SK-N-DZ (cell line): ENCODE data around the gene ETV3.

ENCODE experiments used
- DNase-seq: peaks from one replicate; pipeline ENCODE4 v3.0.0-alpha.2; 2015; ENCODE audit warnings: low spot score

ETV3 gene

DNA sequence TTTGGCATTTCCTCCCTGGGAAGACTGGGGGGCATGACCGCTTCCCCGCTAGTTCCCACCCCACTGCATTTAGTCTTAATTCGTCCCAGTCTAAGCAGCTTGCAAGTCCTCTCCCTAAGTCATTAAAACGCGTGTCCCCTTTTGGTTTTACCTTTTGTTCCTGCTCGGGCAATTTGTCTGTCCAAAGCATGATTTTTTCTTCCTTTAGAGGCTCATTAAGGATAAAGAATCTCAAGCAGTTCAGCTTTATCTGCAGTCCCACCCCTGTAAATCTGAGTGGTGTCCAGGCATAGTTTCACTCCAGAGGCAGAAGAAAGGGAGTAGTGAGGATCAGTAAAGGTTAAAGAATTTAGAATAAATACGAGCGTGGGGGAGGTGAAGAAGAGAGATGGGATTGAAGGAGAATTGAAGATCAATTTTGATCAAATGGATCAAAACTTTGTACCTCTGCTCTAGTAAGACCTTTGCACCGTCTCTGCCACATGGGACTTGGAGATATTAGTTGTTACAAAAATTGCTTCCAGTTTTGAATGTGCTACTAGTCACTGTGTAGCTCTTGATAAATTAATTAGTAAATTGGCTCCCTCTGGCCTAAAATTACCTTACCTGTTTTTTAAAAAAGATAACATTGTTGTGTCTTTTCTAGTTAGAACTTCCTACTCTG, 989 bp upstream of the ETV3 start:
- DNase-seq = peak; percentile 38

GRCh38 chr1:157137408-157138219, 581 bp downstream of the ETV3 start:
- no peak for DNase-seq

DNA sequence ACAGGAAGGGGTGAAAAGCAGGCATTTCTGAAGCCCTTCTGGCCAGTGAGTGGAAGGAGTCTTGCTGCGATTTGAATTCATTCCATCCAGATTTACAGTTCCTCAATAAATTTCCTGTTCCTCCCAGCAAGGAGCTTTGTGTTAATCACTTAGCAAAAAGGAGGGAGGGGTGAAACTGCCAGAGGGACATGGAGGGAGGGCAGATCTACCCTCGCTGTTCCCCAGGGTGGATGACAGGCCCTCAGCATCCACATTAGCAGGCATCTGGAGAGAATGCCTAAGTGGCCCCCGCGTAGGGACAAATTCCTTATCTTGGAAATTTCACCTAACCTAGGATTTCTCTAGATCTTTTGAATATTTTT, 1.2 kb downstream of the ETV3 start:
- DNase-seq = no peak

DNA sequence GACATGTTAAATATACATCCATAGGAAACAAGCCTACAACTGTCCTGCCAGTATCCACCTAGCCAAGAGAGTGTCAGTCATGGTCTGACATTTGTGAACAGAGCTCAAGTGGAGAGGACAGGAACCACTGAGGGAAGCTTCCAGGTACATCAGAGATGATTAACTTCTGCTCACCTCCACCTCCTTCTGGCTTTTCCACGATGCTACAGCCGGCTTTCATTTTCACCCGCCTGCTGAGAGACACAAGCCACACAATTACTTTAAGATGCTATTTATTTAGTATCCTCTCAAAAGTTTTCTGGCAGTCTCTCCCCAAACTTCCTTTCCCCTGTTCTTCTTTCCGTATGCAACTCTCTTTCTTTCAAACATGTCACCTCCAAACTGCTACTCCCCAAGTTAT, 2.1 kb downstream of the ETV3 start:
- no peak for DNase-seq

DNA sequence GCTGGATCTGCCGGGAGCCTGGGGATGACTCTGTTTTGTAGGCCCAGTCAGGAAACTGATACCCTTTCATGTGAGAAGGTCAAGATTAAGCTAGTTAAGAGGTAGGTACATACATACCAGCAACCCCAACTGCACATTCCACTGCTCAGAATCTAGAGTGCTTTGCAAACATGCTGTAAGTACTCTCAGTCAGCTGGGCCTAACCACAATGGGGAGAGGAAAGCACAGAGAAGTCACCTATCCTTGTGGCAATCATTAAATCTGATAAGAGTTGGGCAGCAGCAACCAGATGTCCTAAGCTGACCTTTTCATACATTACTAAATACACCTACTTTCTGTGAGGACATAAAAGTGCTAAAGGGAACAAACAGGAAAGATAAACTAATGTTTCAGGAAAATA, 2.5 kb downstream of the ETV3 start:
- DNase-seq = no peak

GRCh38 chr1:157135070-157135469, 3.1 kb downstream of the ETV3 start:
- no peak for DNase-seq

DNA sequence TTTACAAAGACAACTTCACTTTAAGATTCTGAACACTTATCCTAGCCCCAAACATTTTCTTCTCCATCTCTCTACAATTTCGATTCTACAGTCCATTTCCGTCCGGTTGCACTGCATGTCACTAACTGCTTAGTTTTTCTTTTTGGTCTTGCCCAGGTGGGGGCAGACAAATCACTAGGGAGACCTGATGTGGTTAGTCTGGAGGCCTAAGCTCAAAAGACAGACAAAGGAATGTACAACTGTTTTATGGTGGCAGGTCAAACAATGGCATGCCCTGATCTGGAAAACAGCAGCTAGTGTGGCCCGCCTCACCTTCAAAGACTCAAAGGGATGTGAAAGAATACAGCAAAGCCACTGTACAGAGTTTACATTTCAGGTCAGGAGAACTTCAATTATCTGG, 3.8 kb downstream of the ETV3 start:
- no peak for DNase-seq

GRCh38 chr1:157133426-157133825, 4.8 kb downstream of the ETV3 start:
- no peak for DNase-seq

- DNase-seq = no peak
Observed at GRCh38 chr1:157132616-157133167, 5.5 kb downstream of the ETV3 start.

GRCh38 chr1:157132111-157132510, 6.1 kb downstream of the ETV3 start:
- DNase-seq = no peak

- DNase-seq = no peak
Observed at GRCh38 chr1:157131281-157131680, 6.9 kb downstream of the ETV3 start.

GRCh38 chr1:157124855-157125254, 13.3 kb downstream of the ETV3 start:
- DNase-seq = no peak

DNA sequence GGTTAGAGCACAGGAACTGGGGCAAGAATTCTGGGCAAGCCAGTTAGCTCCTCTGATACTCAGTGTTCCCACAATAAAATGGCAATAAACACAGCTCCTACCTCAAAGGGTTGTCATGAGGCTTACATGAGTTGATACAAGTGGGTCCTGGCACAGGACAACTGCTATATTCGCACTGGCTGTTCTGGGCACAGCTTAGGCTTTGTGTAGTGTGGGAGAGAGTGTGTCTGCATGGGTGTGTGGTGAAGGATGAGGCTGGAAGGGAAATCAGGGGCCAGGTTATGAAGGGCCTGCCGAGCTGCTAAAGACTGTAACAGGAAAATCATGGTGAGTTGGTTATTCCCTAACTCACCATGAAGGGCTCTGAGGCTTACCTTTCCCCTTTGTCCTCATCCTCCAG, 18.7 kb downstream of the ETV3 start:
- DNase-seq = no peak

GRCh38 chr1:157119008-157119407, 19.2 kb downstream of the ETV3 start:
- DNase-seq = no peak

- no peak for DNase-seq
Observed at GRCh38 chr1:157117527-157118057, 20.6 kb downstream of the ETV3 start.

DNA sequence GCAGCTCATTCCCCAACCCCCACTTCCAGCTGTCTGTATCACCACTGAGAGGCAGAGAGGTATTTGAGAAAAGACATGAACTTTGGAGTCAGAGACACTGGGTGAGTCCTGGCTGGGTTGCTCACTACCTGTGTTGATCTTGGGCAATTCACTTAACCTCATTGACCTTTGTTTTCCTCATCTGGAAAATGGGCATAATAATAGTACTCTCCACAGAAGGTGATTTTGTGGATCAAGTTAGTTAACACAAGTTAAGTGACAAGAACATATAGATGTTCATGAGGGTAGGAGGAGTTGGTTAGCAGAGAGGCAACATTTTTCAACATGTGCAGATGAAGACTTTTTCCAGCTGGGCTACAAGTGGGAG, 21.5 kb downstream of the ETV3 start:
- no peak for DNase-seq

- no peak for DNase-seq
Observed at GRCh38 chr1:157115851-157116736, 22.1 kb downstream of the ETV3 start.

DNA sequence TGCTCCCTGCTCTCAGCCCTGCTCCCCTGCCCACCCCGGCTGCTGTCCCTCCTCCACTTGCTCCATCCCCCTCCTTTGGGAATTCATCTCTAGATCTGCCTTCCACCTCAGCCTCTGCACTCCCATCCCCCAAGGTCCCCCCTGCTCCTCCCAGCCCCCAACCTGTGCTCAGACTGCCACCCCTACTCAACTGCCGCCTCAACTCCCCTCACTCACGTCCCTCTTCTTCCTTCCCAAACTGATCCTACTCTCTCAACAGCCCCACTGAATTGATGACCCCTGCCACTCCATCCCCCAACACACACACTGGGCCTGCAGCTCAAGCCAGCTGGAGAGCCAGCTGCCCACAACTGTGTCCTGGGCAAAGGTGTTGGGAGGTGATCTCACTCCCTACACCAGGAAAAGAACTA, 22.8 kb downstream of the ETV3 start:
- no peak for DNase-seq

DNA sequence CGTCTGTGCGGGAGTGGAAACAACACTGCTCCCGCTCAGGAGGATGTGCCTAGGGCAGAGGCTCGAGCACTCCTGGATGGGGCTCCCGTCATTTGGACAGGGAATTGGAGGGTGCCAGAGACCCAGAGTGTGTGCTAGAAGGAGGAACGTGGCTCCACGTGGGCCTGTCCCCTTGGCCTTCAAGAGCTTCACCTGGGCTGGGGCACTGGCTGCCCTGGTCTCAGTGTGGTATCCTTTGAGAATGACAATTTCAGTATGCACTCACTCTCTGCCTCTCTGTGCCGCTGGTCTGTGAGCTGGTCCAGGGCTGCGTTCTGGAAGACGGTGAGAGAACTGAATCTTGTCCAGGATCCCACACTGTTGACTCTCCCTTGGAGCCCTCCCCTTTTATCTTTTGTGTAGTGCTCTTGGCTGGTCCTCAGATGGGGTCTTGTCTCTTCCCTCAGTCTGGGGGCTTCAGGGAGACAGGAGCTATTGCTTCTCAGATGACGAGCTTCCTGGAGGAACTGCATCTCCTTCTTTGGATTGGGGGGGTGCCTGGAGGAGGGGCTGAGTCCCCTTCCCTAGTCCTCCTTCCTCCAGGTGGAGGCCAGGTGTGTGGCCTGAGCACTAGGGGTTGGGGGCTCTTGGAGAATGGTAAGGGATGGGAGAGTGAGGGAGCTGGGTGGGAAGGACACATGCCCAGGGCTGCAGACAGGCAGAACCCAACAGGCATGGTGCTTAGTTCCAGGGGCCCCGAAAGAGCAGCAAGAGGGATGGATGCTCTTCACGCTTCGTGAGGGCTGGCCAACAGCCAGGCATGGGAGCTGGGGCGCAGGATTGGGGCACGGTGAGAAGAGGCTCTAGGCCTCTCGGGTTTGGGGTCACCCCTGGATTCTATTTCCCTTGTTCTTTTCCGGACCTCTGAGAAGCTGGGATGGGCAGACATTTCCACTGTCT, 23.7 kb downstream of the ETV3 start:
- DNase-seq = no peak

GRCh38 chr1:157113631-157114030, 24.6 kb downstream of the ETV3 start:
- no peak for DNase-seq

DNA sequence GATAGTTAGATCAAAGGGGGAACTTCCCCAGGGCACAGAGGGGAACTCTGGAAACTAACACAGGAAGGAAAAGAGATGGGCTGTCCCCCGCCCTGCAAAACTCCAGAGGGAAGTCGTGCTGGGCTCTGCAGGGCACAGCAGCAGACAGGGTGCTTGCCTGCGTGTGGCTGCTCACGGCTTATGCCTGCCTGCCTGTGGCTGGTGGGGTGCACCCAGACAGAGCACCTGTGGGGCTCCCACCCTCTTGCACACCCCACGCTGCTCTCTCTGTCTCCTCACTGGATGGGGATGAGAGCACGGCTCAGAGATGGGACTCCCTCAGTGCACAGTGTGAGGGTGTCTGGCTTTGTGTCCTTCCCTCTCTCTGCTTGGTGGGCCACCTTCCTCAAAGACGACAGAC, 25.1 kb downstream of the ETV3 start:
- no peak for DNase-seq
